ENCODE results near the gene ACTG1.

DNA sequence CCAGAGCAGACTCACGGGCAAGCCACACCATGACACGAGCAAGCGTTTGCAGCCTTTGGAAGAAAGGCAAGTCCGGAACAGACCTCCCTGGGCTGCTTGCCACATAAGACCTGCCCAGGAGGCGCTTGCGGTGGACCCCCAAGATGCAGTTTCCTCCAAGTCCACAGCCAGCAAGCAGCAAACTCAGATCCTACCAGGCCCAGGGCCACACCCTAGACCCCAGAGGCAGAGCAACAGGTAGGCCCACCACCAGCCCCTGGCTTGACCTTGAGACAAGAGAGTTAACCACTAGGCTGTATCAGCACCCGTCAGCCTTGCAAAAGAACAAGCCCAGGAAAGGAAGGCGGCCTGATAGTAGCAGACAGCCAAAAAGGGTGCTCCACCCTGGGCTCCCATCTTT, 37.2 kb upstream of the ACTG1 start:
- TF ChIP-seq, protein P1, sequence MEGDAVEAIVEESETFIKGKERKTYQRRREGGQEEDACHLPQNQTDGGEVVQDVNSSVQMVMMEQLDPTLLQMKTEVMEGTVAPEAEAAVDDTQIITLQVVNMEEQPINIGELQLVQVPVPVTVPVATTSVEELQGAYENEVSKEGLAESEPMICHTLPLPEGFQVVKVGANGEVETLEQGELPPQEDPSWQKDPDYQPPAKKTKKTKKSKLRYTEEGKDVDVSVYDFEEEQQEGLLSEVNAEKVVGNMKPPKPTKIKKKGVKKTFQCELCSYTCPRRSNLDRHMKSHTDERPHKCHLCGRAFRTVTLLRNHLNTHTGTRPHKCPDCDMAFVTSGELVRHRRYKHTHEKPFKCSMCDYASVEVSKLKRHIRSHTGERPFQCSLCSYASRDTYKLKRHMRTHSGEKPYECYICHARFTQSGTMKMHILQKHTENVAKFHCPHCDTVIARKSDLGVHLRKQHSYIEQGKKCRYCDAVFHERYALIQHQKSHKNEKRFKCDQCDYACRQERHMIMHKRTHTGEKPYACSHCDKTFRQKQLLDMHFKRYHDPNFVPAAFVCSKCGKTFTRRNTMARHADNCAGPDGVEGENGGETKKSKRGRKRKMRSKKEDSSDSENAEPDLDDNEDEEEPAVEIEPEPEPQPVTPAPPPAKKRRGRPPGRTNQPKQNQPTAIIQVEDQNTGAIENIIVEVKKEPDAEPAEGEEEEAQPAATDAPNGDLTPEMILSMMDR (conservative IDR thresholded peaks at IDR 0.05 in 1 of 2, IDR thresholded peaks at IDR 0.05 in 1 of 2; ENCODE audit: extremely low read depth in 1 of 2, insufficient read depth in 1 of 2, low read depth in 1 of 2, low read length in 2 of 2) = no peak
- TF ChIP-seq EZH2 (IDR thresholded peaks at IDR 0.05; ENCODE audit: borderline replicate concordance, low read length) = no peak
